HEK293T (cell line): ENCODE data around the gene SALL1.

Experiments
- ARNT ChIP-seq: fragments of 450-650 bp; IDR thresholded peaks from 2 replicates; pipeline ENCODE4 v1.6.1; 2017; ENCODE audit warnings: mild to moderate bottlenecking
- ELF4 ChIP-seq: fragments of 450-650 bp; IDR thresholded peaks from 2 replicates; pipeline ENCODE4 v1.6.1; 2017; ENCODE audit warnings: antibody characterized with exemption
- FOXA1 ChIP-seq: fragments of 450-650 bp; IDR thresholded peaks from 2 replicates; pipeline ENCODE4 v1.6.1; 2016; ENCODE audit warnings: mild to moderate bottlenecking
- HDGF ChIP-seq: fragments of 450-650 bp; IDR thresholded peaks from 2 replicates; pipeline ENCODE4 v1.6.1; 2017; ENCODE audit warnings: antibody characterized with exemption, borderline replicate concordance
- SP1 ChIP-seq: fragments of 450-650 bp; IDR thresholded peaks from 2 replicates; pipeline ENCODE4 v1.6.1; 2017

- TF ChIP-seq ARNT: no peak
- no peak for TF ChIP-seq SP1
- TF ChIP-seq ELF4: no peak
- no peak for TF ChIP-seq FOXA1
- TF ChIP-seq HDGF: no peak
Observed at GRCh38 chr16:51153577-51154031, 2.5 kb upstream of the SALL1 start.
